Measurements from ENCODE around the gene CKAP5. TPM values are rescaled to one million over a fixed set of nuclear protein-coding genes. Genes with fewer than 3 reads are reported as not detected.

CKAP5 gene
- total RNA-seq, 1 donor from 2014 or later, result 193 TPM

GRCh38 chr11:46827995-46828394 is 18.1 kb downstream of the CKAP5 start:
- Mint-ChIP-seq H3K4me1 (ENCODE audit: low read depth, unreplicated experiment) (peaks cover 11% of the 10 kb centered on the region), H3K27me3 (ENCODE audit: unreplicated experiment) (no peaks in the 10 kb centered on the region), H3K9me3 (ENCODE audit: unreplicated experiment) (no peaks in the 10 kb centered on the region), H3K4me3 (ENCODE audit: unreplicated experiment) (no peak overlapping the region), H3K36me3 (ENCODE audit: unreplicated experiment) (no peaks in the 10 kb centered on the region), H3K27ac (ENCODE audit: unreplicated experiment) (no peak overlapping the region)
- no peak for DNase-seq
- TF ChIP-seq, protein P1, sequence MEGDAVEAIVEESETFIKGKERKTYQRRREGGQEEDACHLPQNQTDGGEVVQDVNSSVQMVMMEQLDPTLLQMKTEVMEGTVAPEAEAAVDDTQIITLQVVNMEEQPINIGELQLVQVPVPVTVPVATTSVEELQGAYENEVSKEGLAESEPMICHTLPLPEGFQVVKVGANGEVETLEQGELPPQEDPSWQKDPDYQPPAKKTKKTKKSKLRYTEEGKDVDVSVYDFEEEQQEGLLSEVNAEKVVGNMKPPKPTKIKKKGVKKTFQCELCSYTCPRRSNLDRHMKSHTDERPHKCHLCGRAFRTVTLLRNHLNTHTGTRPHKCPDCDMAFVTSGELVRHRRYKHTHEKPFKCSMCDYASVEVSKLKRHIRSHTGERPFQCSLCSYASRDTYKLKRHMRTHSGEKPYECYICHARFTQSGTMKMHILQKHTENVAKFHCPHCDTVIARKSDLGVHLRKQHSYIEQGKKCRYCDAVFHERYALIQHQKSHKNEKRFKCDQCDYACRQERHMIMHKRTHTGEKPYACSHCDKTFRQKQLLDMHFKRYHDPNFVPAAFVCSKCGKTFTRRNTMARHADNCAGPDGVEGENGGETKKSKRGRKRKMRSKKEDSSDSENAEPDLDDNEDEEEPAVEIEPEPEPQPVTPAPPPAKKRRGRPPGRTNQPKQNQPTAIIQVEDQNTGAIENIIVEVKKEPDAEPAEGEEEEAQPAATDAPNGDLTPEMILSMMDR (IDR thresholded peaks at IDR 0.05; ENCODE audit: partially characterized antibody, unreplicated experiment), result no peak

GRCh38 chr11:46826310-46827044 is 19.6 kb downstream of the CKAP5 start:
- Mint-ChIP-seq H3K4me1 (ENCODE audit: low read depth, unreplicated experiment) (peaks cover 10% of the 10 kb centered on the region), H3K27me3 (ENCODE audit: unreplicated experiment) (no peaks in the 10 kb centered on the region), H3K9me3 (ENCODE audit: unreplicated experiment) (no peaks in the 10 kb centered on the region), H3K36me3 (ENCODE audit: unreplicated experiment) (no peaks in the 10 kb centered on the region), H3K4me3 (ENCODE audit: unreplicated experiment) (peak overlapping the region; percentile 88), H3K27ac (ENCODE audit: unreplicated experiment) (peak overlapping the region; percentile 75)
- DNase-seq, result peak; percentile 93
- TF ChIP-seq, protein P1 (IDR thresholded peaks at IDR 0.05; ENCODE audit: partially characterized antibody, unreplicated experiment), result no peak

DNA sequence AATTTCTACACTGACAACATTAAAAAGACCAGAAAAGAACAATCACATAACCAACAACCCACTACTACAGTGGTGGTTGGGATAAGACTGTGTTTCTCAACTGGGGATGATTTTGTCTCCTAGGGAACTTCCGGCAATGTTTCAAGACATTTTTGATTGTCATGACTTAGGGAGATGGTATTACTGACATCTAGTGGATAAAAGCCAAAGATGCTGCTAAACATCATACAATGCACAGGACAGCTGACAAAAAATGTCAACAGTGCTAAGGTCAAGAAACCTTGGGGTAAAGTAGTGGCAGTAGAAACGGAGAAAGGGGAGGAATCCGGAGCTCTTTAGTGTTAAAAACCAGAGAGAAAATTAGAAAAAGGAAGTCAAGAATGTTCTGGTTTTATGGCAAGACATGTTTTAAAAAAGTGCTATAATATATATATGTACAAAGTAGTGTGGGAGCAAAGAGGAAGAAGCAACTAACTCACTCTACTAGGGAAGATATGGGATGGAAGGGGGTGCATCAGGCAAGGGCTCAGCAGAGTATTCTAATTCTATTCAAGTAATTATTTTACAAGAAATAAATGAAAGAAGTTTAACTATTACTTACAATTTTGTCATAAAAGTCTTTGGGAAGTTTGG is 37.2 kb downstream of the CKAP5 start:
- no peaks in the 10 kb centered on the region for H3K36me3 Mint-ChIP-seq (ENCODE audit: unreplicated experiment)
- DNase-seq, result no peak
- H3K9me3 Mint-ChIP-seq (ENCODE audit: unreplicated experiment), result peaks cover 2% of the 10 kb centered on the region
- no peaks in the 10 kb centered on the region for H3K27me3 Mint-ChIP-seq (ENCODE audit: unreplicated experiment)
- TF ChIP-seq, protein P1 (IDR thresholded peaks at IDR 0.05; ENCODE audit: partially characterized antibody, unreplicated experiment), result no peak
- H3K4me1 Mint-ChIP-seq (ENCODE audit: low read depth, unreplicated experiment), result no peaks in the 10 kb centered on the region
- H3K27ac Mint-ChIP-seq (ENCODE audit: unreplicated experiment), result peak overlapping the region; percentile 67
- no peak overlapping the region for H3K4me3 Mint-ChIP-seq (ENCODE audit: unreplicated experiment)

GRCh38 chr11:46801694-46802470 is 44.2 kb downstream of the CKAP5 start:
- Mint-ChIP-seq H3K4me3 (ENCODE audit: unreplicated experiment) (no peak overlapping the region), H3K4me1 (ENCODE audit: low read depth, unreplicated experiment) (no peaks in the 10 kb centered on the region), H3K36me3 (ENCODE audit: unreplicated experiment) (no peaks in the 10 kb centered on the region), H3K27ac (ENCODE audit: unreplicated experiment) (no peak overlapping the region), H3K9me3 (ENCODE audit: unreplicated experiment) (no peaks in the 10 kb centered on the region), H3K27me3 (ENCODE audit: unreplicated experiment) (no peaks in the 10 kb centered on the region)
- DNase-seq, result no peak
- TF ChIP-seq, protein P1 (IDR thresholded peaks at IDR 0.05; ENCODE audit: partially characterized antibody, unreplicated experiment), result no peak

Measured in glutamatergic neuron (in vitro differentiated cells).